SKM-1 treated with dmso at 0.1 percent for 144 hours (cell line): ENCODE results near the gene OGFOD1.

ENCODE experiments used
- DNase-seq: peaks from one replicate; lab custom pipeline; 2025; ENCODE audit not compliant: unreplicated experiment; lab: John Stamatoyannopoulos, UW

OGFOD1 gene

DNA sequence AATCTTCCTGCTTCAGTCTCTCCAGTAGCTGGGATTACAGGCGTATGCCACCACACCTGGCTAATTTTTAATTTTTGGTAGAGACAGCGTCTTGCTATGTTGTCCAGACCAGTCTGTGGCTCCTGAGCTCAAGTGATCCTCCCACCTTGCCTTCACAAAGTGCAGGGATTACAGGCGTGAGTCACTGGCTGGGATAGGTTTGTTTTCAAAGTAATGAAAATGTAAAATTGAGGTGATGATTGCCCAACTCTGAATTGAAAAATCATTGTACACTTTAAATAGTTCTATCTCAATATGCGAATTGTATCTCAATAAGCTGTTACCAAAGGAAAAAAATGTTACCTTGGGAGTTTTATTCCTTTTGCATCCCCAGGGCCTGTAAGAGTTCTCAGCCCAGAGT is 24.8 kb upstream of the OGFOD1 start:
- no peak for DNase-seq

- DNase-seq = no peak
These were observed 23.3 kb upstream of the OGFOD1 start for GRCh38 chr16:56428091-56428490.

DNA sequence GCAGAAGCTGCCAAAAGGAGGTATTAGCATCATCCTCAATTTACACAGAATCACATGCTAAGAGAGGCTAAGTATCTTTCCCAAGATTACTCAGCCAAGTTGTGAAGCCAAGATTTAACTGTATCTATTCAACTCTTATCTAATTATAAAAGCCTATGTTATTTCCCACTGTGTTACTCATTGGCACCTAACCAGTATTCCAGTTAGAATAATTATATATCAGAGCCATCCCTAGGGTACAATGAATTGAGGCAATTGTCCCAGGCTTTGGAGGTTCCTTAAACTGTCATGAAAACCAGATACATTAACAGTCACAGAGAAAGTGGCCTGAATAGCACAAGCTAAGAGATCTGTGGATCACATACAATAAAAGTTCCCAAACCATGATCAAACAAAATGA is 15.1 kb upstream of the OGFOD1 start:
- no peak for DNase-seq

DNA sequence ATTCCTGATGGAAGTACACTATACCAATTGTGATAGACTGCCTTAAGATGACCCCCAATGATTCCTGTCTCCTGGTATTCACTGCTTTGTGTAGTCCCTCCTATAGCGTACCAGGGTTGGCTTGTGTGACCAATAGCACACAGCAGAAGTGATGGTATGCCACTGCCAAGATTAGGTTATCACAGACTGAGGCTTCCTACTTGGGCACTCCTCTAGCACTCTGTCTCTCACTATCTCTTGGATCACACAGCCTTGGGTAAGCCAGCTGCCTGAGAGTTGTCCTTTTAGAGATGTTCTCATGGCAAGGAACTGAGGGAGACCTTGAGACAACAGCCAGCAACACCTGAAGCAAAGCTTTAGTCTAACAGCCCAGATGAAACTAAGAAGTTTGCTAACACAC is 13.3 kb upstream of the OGFOD1 start:
- no peak for DNase-seq

GRCh38 chr16:56447286-56447685 is 4.1 kb upstream of the OGFOD1 start:
- no peak for DNase-seq

DNA sequence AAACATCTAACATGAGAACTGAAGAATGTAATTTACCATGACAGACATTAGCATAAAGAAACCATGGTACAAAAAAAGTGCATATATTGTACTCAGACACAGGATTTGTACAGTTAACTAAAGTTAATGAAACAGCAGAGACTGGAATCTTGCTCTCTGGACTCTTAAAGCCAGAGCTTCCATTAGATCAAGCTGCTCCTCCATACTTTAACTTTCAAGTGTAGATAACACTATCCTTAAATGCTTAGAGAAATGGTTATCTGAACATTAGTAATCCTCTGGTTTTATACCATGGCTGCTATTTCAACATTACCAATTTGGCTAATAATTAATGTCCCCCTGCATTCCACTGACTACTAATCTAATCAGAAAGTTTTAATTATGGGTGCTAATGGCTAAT is 3.3 kb upstream of the OGFOD1 start:
- DNase-seq = no peak

- DNase-seq = no peak
These were observed 924 bp upstream of the OGFOD1 start for GRCh38 chr16:56450275-56450985.

GRCh38 chr16:56451753-56452689 is 667 bp downstream of the OGFOD1 start:
- DNase-seq = no peak

DNA sequence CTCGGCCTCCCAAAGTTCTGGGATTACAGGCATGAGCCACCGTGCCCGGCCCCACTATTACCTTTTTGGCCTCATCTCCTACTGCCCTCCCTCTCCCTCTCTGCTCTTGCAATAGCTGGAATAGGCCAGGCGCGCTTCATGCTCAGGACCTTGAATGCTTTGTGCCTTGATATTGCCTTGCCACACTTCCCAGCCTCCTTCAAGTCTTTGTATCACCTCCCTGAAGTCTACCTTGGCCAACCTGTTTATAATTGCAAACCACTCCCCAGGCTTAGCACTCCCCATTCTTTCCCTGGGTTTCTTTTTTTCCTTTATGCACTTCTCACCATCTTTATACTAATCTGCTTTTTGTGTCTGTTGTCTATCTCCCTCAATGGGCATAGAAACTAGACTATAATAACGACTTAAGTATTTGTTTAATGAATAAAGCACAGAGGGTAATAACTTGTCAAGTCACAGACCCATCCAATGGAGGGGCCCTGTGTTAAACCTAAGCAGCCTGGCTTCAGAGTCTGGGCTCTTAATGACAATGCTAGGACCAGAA is 6.6 kb downstream of the OGFOD1 start:
- no peak for DNase-seq

DNA sequence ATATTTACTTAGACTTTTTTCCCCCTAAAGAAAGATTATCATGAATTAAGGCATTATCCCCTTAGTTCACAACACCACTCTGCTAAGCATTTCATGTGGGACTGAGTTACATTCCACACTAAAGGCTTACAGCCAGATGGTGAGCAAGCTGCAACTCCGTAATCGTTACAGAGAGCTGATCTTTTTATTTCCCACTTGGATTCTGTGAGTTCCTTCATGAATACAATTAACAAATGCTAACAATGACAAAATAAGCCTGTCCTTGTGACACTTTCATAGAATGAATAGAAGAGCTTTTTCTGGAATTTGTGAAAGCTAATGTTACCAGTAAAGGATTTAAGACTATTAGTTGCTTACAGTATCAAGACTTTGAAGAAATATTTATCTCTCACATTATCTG is 8.7 kb downstream of the OGFOD1 start:
- DNase-seq = no peak

DNA sequence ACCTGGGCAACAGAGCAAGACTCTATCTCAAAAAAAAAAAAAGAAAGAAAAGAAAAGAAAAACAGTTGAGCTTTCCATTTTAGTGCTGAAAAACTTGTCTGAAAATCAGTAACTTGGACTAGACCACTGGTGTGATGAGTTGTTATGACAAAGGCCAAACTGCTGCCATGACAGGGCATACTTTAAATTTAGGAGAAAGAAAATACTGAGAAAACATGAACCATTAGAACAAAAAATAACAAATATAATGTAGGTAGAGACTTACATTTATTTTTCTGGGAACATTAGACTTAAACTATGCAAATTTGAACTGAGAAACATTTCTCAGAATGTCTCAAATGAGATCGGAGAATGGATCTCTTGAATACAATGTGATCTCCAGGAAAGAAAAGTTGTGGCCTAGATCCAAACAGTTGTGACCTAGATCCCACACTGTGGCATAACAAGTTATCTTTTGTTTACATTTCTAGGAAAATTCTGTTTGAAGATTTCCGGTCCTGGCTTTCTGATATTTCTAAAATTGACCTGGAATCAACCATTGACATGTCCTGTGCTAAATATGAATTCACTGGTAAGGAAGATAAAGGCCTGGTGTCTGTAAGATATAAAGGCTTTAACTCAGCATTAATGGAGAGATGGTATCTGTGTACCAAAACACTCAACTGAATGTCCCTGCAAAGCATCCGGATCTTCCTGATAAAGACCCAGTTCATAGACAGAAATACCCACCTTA is 10.9 kb downstream of the OGFOD1 start:
- no peak for DNase-seq

DNA sequence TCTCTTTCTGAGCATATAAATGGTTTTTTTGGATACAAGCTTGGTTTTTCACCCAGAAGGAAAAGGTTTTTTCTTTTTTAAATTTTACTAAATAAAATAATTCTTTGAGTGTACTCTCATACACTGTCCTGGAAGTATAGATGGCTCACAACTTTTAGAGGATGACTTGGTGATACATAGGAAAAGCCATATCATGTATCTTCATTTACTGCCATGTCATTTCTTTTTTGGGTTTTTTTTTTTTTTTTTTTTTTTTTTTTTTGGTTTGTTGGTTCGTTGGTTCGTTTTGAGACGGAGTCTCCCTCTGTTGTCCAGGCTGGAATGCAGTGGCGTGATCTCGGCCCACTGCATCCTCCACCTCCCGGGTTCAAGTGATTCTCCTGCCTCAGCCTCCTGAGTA is 11.8 kb downstream of the OGFOD1 start:
- no peak for DNase-seq

GRCh38 chr16:56466344-56466743 is 15.0 kb downstream of the OGFOD1 start:
- DNase-seq = no peak

DNA sequence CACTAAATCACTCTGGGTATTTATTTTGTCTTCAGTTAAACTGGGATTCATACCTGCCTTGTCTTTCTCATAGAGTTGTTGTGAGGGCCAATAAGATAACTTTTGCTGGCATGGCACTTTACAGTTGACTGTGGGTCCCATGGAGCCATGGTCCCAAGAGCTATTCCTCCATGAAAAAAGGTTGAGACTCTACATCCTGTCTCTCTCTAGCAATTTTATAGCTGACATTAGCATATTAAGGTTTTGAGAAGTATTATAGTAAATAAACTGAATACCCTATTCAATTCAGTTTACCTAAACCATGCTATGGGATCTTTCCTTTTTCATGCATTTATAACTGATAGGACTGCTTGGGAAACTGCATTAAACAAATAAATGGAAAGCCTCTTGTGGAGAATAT is 17.4 kb downstream of the OGFOD1 start:
- no peak for DNase-seq

DNA sequence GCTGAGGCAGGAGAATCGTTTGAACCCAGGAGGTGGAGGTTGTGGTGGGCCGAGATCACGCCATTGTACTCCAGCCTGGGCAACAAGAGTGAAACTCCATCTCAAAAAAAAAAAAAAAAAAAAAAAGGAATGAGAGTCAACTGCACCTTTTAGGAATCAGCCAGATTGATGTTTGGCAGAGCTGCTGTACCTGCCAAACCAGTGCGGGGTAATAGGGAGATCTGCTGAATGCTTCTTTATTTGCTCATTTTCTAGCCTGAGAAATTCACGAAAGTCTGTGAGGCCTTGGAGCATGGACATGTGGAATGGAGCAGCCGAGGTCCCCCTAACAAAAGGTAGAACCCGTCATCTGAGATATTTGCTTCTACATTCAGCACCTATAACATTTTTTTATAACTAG is 18.4 kb downstream of the OGFOD1 start:
- no peak for DNase-seq

DNA sequence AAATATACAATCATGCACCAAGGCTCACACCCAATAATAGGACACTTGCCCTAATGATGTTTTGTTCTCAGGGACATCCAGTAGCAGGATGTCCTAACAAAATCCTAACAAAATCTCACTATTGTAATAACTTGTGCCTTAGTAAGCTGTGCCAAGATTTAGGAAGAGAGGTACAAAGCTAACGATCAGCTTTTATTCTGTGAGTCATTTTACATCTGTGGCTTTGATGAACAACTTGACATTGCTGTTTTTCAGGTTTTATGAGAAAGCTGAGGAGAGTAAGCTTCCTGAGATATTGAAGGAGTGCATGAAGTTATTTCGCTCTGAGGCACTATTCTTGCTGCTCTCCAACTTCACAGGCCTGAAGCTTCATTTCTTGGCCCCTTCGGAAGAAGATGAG is 18.9 kb downstream of the OGFOD1 start:
- no peak for DNase-seq

DNA sequence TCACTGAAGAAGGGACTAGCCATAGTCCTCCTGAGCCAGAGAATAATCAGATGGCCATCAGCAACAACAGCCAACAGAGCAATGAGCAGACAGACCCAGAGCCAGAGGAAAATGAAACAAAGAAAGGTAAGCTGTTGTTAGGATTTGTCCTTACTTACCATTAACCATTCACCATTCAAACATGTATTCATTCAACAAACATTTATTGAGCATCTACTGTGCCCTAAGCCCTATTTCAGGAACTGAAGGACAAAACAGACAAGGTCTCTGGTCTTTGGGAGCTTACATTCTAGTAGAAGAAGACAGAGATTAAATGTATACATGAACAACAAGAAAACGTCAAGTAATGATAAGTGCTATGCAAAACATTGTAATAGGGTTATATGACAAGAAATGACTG is 19.3 kb downstream of the OGFOD1 start:
- DNase-seq = no peak

DNA sequence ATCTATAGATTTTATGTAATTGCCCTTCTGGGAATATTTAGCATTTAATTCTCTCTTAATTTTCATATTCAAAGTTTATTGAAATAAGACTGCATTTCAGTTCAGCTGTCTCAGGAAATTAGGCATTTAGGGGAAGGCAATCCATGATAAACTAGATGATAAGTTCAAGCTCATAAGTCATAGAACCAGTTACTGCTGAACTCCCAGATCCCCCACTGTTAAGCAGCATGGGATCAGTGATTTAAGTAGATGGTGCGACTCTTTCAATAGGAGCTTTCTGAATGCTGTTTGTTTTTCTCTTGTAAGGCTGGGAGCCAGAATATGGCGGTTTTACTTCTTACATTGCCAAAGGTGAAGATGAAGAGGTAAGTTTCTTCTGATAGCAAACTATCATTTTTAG is 23.8 kb downstream of the OGFOD1 start:
- DNase-seq = no peak

GRCh38 chr16:56477096-56477878 is 25.9 kb downstream of the OGFOD1 start:
- peak; percentile 3 for DNase-seq

- DNase-seq = peak; percentile 26
These were observed 27.1 kb downstream of the OGFOD1 start for GRCh38 chr16:56478281-56479049.
